T-helper 1 cell treated with Interleukin-12 subunit alpha and Interleukin-12 subunit beta and Interleukin-4 antibody, amounts not matched to agents 30 μg/mL and 1 μg/mL, for 36 hours (primary cell): ENCODE measurements around the gene B3GNT3.
"Not testable (repeated sequence)": the region's sequence is repeated elsewhere in the genome, so short reads cannot be mapped to it uniquely, and the experiment has no call there.

Source experiments
- H3K27ac Mint-ChIP-seq: one replicate; pipeline ENCODE4 v1.8.0; 2021; ENCODE audit warnings: mild to moderate bottlenecking, mixed read lengths
- H3K27me3 Mint-ChIP-seq: one replicate; pipeline ENCODE4 v1.8.0; 2021; ENCODE audit warnings: low read depth, mixed read lengths
- H3K36me3 Mint-ChIP-seq: one replicate; pipeline ENCODE4 v1.8.0; 2021; ENCODE audit warnings: low read depth, mixed read lengths
- H3K4me1 Mint-ChIP-seq: one replicate; pipeline ENCODE4 v1.8.0; 2021; ENCODE audit warnings: low read depth, mixed read lengths
- H3K4me3 Mint-ChIP-seq: one replicate; pipeline ENCODE4 v1.8.0; 2021; ENCODE audit warnings: mild to moderate bottlenecking, moderate library complexity, mixed read lengths
- H3K9me3 Mint-ChIP-seq: one replicate; pipeline ENCODE4 v1.8.0; 2021; ENCODE audit warnings: mixed read lengths

B3GNT3 gene

GRCh38 chr19:17757125-17757524, 37.8 kb upstream of the B3GNT3 start:
- H3K36me3 Mint-ChIP-seq = peaks cover 42% of the 10 kb centered on the region
- H3K9me3 Mint-ChIP-seq = no peaks in the 10 kb centered on the region
- H3K4me1 Mint-ChIP-seq = peaks cover 22% of the 10 kb centered on the region
- H3K4me3 Mint-ChIP-seq = no peak overlapping the region
- no peak overlapping the region for H3K27ac Mint-ChIP-seq
- H3K27me3 Mint-ChIP-seq = no peaks in the 10 kb centered on the region

- Mint-ChIP-seq H3K9me3 (no peaks in the 10 kb centered on the region), H3K4me3 (no peak overlapping the region), H3K4me1 (peaks cover 20% of the 10 kb centered on the region), H3K27me3 (no peaks in the 10 kb centered on the region), H3K27ac (no peak overlapping the region), H3K36me3 (peaks cover 51% of the 10 kb centered on the region)
Measured at GRCh38 chr19:17758515-17758914, 36.4 kb upstream of the B3GNT3 start.

GRCh38 chr19:17761148-17761547, 33.8 kb upstream of the B3GNT3 start:
- no peak overlapping the region for H3K4me3 Mint-ChIP-seq
- peaks cover 52% of the 10 kb centered on the region for H3K36me3 Mint-ChIP-seq
- H3K27ac Mint-ChIP-seq = no peak overlapping the region
- H3K27me3 Mint-ChIP-seq = no peaks in the 10 kb centered on the region
- H3K9me3 Mint-ChIP-seq = no peaks in the 10 kb centered on the region
- H3K4me1 Mint-ChIP-seq = peaks cover 9% of the 10 kb centered on the region

- Mint-ChIP-seq H3K9me3 (no peaks in the 10 kb centered on the region), H3K4me3 (no peak overlapping the region), H3K36me3 (peaks cover 46% of the 10 kb centered on the region), H3K27me3 (no peaks in the 10 kb centered on the region), H3K4me1 (peaks cover 10% of the 10 kb centered on the region), H3K27ac (peak overlapping the region; percentile 73)
Measured at GRCh38 chr19:17762505-17763229, 32.3 kb upstream of the B3GNT3 start.

GRCh38 chr19:17764348-17764747, 30.6 kb upstream of the B3GNT3 start:
- Mint-ChIP-seq H3K9me3 (no peaks in the 10 kb centered on the region), H3K36me3 (peaks cover 42% of the 10 kb centered on the region), H3K27me3 (no peaks in the 10 kb centered on the region), H3K27ac (no peak overlapping the region), H3K4me3 (no peak overlapping the region), H3K4me1 (peaks cover 8% of the 10 kb centered on the region)

GRCh38 chr19:17765069-17765618, 29.8 kb upstream of the B3GNT3 start:
- H3K27ac Mint-ChIP-seq = no peak overlapping the region
- H3K9me3 Mint-ChIP-seq = no peaks in the 10 kb centered on the region
- peaks cover 8% of the 10 kb centered on the region for H3K4me1 Mint-ChIP-seq
- no peaks in the 10 kb centered on the region for H3K27me3 Mint-ChIP-seq
- no peak overlapping the region for H3K4me3 Mint-ChIP-seq
- H3K36me3 Mint-ChIP-seq = peaks cover 40% of the 10 kb centered on the region

DNA sequence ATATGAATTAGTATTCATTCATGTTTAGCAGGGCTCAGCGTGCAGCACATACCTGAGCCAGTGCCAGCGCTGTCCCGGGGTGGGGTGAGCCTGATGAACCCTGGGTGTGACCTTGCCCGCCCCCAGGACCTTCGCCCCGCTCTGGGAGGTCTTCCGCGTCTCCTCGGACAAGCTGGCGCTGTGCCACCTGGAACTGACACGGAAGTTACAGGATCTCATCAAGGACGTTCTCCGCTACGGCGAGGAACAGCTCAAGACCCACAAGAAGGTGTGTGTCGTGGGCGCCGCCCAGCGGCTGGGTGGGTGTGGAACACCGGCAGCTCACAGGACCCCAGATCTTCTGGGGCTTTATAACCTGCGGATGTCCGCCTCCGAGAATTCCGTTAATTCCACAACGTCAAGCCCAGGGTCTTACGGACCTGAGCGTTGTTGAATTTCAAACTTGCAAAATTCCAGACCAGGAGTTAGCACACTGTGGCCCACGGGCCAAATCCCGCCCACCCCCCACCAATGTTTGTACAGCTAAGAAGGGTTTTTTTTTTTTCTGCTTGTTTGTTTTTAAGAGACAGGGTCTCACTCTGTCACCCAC, 28.3 kb upstream of the B3GNT3 start:
- H3K9me3 Mint-ChIP-seq = no peaks in the 10 kb centered on the region
- H3K36me3 Mint-ChIP-seq = peaks cover 36% of the 10 kb centered on the region
- H3K27me3 Mint-ChIP-seq = no peaks in the 10 kb centered on the region
- H3K27ac Mint-ChIP-seq = no peak overlapping the region
- H3K4me1 Mint-ChIP-seq = peaks cover 8% of the 10 kb centered on the region
- no peak overlapping the region for H3K4me3 Mint-ChIP-seq

DNA sequence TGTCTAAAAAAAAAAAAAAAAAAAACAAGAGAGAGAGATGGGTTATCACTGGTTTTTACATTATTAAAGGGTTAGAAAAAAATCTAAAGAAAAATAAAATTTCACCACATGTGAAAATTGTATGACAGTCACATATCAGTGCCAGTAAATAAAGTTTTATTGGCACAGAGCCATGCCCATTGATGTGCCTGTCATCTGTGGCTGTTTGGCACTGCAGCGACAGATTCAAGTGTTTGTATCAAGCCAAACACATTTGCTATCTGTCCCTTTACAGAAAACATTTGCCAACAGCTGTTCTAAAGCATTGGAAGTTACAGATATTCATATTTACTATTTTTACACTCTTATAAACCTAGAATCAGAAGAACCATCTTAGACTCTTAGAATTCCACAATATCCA, 27.4 kb upstream of the B3GNT3 start:
- Mint-ChIP-seq H3K27ac (no peak overlapping the region), H3K36me3 (peaks cover 38% of the 10 kb centered on the region), H3K9me3 (no peaks in the 10 kb centered on the region), H3K27me3 (no peaks in the 10 kb centered on the region), H3K4me3 (no peak overlapping the region), H3K4me1 (peaks cover 8% of the 10 kb centered on the region)

GRCh38 chr19:17770613-17771012, 24.3 kb upstream of the B3GNT3 start:
- H3K27me3 Mint-ChIP-seq = no peaks in the 10 kb centered on the region
- peaks cover 37% of the 10 kb centered on the region for H3K36me3 Mint-ChIP-seq
- no peak overlapping the region for H3K27ac Mint-ChIP-seq
- peaks cover 4% of the 10 kb centered on the region for H3K4me1 Mint-ChIP-seq
- no peak overlapping the region for H3K4me3 Mint-ChIP-seq
- no peaks in the 10 kb centered on the region for H3K9me3 Mint-ChIP-seq

GRCh38 chr19:17772172-17772571, 22.8 kb upstream of the B3GNT3 start:
- Mint-ChIP-seq H3K36me3 (peaks cover 36% of the 10 kb centered on the region), H3K27ac (no peak overlapping the region), H3K27me3 (no peaks in the 10 kb centered on the region), H3K4me3 (no peak overlapping the region), H3K4me1 (peaks cover 2% of the 10 kb centered on the region), H3K9me3 (no peaks in the 10 kb centered on the region)

DNA sequence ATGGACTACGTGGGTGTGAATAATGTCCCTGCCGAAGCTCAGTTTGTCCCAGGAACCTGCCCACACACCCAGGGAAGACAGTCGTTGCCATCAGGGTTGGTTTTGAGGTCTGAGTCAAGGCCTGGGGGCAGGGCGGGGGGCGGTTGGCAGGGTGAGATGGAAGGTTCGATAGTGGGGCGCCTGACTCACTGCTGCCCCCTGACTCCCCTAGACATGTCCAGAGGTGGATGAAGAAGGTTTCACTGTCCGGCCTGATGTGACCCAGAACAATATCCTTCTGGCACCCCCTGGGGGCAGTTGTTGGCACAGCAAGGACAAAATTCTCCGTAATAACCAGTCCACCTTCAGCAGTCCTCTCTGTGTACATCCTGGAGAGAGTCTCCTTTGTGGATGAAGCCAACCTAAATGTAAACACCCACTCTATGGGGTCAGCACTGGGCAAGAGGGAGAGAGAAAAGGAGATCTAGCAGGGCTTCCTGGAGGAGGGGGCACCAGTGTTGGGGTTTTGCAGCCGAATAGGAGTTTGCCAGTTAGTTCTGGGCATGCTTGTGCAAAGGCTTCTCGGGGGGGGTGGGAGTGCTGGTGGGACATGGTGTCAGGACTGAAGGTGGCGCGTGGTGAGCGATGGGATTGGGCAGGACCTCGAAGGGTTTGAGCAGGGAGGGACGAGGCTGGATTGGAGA, 19.6 kb upstream of the B3GNT3 start:
- Mint-ChIP-seq H3K36me3 (peaks cover 39% of the 10 kb centered on the region), H3K4me1 (peaks cover 2% of the 10 kb centered on the region), H3K27me3 (no peaks in the 10 kb centered on the region), H3K9me3 (no peaks in the 10 kb centered on the region), H3K27ac (no peak overlapping the region), H3K4me3 (no peak overlapping the region)

- Mint-ChIP-seq H3K9me3 (no peaks in the 10 kb centered on the region), H3K36me3 (peaks cover 35% of the 10 kb centered on the region), H3K4me1 (peaks cover 2% of the 10 kb centered on the region), H3K27ac (peak overlapping the region; percentile 55), H3K4me3 (no peak overlapping the region), H3K27me3 (no peaks in the 10 kb centered on the region)
Measured at GRCh38 chr19:17775991-17776803, 18.7 kb upstream of the B3GNT3 start.

GRCh38 chr19:17777840-17778239, 17.1 kb upstream of the B3GNT3 start:
- not testable (repeated sequence) for H3K27ac Mint-ChIP-seq, H3K4me3 Mint-ChIP-seq, H3K27me3 Mint-ChIP-seq

GRCh38 chr19:17778251-17778967, 16.5 kb upstream of the B3GNT3 start:
- H3K27me3 Mint-ChIP-seq = no peaks in the 10 kb centered on the region
- no peak overlapping the region for H3K27ac Mint-ChIP-seq
- peaks cover 33% of the 10 kb centered on the region for H3K36me3 Mint-ChIP-seq

More at GRCh38 chr19:17777840-17778239, 17.1 kb upstream of the B3GNT3 start:
- peaks cover 35% of the 10 kb centered on the region for H3K36me3 Mint-ChIP-seq
- H3K4me1 Mint-ChIP-seq, H3K9me3 Mint-ChIP-seq: not testable (repeated sequence)

More at GRCh38 chr19:17778251-17778967, 16.5 kb upstream of the B3GNT3 start:
- Mint-ChIP-seq H3K4me3 (no peak overlapping the region), H3K9me3 (no peaks in the 10 kb centered on the region), H3K4me1 (peaks cover 2% of the 10 kb centered on the region)
